ENCODE measurements around the gene PCYT1B.
"Not testable (repeated sequence)": the region's sequence is repeated elsewhere in the genome, so short reads cannot be mapped to it uniquely, and the experiment has no call there.

Gene PCYT1B

DNA sequence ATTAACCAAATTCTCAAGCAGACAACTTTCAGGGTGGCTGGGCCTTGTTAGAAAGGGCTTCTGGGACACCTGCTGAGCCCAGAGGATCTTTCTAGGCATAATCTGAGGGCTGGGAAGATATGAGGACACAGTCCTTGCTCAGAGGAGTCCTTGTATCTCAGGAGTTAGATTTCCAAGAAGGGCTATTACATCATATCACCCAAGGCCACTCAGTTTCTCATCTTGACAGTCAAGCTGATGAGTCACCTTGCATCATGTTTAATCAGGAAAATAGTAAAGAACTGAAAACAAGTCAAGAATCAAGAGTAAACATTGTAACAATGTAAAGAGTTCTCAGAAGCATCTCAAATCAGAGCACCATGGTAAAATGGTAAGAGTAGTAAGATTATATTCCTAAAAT, 4.0 kb downstream of the PCYT1B start:
- DNase-seq, result no peak

DNA sequence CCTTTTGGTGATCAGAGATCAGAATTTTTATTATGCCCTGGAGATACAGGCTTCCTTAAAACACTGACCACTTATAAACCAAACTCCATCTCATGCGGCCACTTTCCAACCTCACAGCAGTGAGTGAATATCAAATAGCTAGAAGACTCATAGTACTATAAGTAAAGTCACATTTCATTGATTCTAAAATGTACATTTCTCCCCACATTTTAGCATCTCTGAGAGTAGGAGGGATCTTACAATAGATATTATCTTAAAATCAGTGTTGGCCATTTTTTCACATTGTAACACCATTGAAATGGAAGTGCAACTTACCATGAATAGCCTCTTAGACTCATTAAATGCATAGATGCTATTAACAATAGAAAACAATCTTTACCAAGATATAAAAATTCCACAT, 17.4 kb downstream of the PCYT1B start:
- DNase-seq, result no peak

DNA sequence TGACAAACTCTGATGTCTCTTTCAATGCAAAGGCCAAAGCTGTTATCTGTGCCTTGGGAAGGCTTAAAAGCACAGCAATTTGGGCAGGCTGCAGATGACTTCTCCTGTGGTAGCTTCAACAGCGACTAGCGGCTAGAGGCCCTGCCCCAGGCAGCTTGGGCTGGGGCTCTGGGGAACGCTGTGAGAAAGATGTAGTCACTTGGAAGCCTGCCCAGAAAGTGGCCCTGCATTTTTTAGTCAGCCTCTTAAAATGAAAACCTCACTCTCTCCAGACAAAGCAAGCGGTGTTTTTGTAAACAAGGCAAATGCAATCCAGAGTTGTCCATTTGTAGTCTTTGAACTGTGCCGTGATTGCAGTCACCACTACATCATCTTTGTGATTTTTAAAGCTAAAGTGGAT, 27.5 kb downstream of the PCYT1B start:
- DNase-seq, result no peak

DNA sequence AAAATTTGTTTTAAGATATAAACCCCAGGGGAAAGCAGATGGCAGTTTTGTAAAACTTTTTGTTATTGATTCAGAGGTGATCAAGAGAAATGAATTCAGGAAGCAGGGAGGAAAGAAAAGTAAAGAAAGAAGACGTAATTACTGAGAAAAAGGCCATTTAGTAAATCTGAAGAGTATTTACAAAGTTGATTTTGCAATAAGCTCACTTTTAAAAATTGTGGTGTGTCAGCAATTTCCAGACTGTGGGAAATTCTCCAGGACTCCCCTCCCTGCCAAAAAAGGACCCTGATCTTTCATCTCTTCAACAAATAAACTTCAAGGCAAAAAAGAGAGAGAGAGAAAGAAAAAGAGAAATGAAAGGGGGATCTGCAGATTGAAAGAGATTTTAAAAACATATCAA, 36.6 kb downstream of the PCYT1B start:
- DNase-seq, result no peak

DNA sequence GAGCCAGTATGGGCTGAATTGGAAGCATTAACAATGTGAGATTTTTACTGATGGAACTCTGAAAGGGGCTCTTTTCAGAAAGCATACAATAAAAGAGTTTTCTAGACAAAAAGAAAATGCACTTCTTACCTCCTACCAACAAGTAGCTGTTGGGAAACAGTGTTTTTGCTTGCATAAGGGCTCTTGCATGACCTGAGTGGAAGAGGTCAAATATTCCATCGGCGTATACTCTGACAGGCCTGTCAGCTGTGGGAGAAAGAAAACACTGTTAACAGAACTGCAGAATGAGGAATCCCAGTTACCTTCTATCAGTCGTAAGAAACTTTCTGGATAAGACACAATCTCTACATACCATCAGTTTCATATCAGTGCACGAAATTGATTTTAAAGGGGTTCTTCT, 39.5 kb downstream of the PCYT1B start:
- DNase-seq, result no peak

DNA sequence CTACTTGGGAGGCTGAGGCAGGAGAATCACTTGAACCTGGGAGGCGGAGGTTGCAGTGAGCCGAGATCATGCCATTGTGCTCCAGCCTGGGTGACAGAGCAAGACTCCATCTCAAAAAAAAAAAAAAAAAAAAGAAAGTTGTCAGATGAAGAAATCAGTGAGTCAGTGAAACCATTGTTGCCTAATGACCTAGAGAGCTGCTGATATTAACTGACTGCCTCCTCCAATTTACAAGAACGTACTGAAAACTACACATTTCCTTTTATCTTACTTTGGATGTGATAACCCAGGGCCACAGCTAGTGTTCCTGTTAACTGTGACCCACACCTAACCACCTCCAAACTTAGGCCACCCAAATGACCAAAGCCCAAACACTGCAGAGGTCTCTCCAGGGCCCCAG, 41.2 kb downstream of the PCYT1B start:
- not testable (repeated sequence) for DNase-seq

DNA sequence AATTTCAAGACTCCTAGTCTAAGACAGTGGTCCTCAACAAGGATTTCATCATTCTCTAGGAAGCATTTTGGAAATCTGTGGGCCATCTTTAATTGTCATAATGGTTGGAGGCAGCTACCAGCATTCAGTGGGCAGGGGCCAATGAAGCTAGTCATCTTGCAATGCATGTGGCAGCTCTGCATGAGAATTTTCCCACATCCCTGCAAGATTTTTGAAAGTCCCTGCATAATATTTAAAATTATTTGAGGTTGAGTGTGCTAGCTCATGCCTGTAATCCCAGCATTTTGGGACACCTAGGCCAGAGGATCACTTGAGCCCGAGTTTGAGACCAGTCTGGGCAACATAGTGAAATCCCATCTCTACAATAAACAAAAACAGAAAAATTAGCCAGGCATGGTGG, 44.0 kb downstream of the PCYT1B start:
- no peak for DNase-seq

DNA sequence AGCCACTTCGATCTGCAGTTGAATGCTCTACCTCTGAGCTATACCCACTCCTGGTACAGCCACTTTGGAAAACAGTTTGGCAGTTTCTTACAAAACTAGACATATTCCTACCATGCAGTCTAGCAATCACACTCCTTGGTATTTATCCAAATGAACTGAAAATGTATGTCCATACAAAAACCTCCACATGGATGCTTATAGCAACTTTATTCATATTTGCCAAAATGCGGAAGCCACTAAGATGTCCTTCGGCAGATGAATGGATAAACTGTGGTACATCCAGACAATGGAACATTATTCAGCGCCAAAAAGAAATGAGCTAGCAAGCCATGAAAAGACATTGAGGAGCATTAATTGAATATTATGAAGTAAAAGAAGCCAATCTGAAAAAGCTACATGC, 45.3 kb downstream of the PCYT1B start:
- DNase-seq, result no peak

DNA sequence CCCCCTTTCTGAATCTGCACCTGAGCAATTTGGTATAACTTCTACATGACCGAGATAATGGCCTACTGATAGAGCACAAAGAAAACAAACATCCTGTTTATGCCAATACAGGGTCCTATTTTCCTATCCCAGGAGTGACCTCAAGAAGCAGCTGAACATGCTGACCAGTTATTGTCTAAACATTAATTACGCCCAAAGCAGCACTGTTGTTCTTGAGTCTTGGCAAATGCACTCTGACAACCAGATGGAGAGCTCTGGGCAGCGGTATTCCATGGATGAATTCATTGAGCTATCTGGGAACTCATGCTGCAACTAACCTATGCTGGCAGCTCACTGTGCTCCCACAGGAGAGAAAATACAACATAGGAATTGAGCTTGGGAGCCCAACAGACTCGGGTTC, 52.6 kb downstream of the PCYT1B start:
- no peak for DNase-seq

DNA sequence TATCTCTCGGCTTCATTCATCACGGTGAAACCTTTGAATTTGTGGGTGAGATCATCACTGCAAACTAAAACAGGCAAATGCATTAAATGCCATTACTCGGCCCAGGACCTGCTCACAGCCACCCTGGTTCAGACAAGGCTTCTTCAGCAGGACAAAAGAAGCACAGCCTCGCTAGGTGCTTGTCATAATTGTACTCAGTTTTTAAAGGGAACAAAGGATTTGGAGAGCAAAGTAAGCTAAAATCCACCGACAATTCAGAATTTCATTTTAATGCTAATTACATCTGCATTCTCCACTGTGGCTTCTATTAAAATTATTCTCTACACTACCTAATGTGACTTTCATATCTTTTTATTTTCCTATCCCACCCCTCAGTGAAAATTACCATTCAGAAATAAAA, 57.0 kb downstream of the PCYT1B start:
- no peak for DNase-seq

DNA sequence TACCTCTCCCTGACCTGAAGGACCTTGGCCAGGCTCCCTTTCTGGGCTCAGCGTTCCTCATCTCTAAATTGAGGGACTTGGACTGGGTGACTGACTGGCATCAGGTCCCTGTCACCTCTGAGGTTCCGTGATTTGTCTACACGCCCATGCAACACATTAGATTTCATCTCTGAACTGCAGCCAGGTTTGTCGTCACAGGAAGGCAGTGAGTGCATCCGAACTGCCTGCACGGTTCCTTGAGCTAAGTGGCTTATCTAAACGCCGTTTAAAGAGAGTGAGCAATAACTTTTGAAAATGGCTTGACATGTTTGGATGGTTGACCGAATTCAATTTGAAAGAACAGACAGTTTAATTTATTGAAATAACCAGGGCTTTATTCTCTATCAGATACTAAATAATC, 70.1 kb downstream of the PCYT1B start:
- DNase-seq, result no peak

DNA sequence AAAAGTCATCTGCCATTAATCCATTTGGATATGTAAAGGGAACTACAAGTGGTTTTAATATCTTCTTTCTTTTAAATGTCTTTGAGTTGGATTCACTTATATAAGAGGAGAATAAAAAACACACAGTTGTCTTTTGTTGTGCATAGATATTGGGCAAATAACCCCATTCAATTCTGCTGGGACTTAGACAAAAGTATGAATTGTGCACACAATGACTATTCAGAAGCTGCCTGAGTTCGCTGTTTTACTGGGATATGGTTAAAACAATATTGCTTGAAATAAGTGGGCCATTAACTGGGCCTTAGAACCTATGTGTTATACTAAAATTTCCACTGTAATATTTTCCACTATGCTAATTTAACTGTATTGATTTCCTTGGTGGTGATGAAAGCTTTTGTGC, 71.7 kb downstream of the PCYT1B start:
- DNase-seq, result no peak

DNA sequence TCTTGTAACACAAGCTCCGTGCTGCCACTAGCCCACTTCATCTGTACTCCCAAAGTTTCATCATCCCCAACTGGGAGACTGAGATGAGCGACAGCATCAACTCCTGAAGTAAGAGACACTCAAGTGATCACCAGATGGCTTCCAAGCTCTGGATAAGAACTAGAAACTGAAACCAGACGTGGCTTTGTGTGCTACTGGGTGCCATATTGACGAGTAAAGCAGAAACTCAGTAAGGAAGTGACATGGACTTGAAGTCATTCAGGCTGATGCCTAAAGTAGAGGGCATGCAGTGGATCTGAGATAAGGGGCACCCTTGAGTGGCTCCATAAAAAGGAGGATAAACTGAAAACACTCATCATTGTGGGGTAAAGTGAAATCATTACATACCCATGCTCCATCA, 72.4 kb downstream of the PCYT1B start:
- DNase-seq, result no peak

DNA sequence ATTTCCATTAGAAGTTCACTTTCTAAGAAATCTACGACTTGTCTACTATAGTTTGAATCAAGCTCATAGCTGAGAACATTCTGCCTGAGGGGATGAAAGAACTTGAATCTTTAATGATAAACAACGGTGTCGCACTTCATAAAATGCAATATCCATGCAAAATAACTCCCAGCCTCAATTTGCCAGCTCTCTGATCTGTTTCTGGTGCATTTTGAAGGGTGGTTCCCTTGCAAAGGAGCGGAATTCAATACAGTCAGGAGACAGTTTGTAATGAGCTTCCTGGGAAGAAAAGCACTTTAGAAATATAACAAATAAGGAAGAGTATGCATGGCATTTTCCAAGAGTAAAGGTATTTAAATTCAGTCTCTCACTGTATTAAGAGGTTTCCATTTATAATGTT, 80.0 kb downstream of the PCYT1B start:
- no peak for DNase-seq

DNA sequence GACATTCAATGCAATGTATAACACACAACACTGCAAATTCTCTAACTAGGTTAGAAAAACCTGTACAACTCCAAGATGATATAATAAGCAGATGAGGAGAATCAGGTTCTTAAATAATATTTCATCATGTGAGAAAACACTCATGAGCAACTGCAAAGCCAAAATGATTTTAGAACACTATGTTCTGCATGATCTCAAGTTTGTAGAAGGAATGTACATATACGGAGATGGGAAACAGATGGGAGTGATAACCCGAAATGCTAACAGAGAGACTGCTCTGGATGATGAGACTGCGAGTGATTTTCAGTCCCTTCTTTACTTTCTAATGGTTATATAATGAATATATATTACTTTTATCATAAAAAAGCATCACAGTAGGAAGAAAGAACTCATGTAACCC, 80.9 kb downstream of the PCYT1B start:
- no peak for DNase-seq

DNA sequence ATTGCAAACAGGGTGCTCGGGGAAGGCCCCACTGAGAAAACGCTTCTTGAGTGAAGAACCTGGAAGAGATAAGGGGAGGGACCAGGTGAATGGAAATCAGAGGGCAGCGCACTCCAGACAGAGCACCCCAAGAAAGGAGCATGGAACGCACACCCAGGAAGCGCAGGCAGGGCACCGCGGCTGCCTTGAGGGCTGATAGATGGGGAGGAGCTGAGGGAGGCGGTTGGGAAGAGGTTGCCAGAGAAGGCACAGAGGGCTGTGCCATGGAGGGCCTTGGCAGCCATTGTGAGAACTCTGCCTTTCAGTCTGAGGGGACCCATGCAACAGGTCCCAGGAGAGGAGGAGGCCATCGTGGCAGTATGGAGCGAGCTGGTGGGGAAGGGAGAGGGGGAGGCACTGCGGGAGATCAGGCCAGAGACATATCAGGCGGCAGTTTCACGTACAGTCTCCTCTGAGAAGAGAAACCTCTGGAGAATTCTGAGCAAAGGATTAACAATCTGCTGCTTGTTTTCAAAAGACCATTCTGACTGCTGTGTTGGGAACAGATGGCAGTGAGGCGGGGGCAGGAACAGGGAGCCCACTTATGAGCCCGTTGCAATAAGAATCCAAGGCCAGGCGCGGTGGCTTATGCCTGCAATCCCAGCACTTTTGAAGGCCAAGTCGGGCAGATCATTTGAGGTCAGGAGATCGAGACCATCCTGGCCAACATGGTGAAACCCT, 83.7 kb downstream of the PCYT1B start:
- no peak for DNase-seq

DNA sequence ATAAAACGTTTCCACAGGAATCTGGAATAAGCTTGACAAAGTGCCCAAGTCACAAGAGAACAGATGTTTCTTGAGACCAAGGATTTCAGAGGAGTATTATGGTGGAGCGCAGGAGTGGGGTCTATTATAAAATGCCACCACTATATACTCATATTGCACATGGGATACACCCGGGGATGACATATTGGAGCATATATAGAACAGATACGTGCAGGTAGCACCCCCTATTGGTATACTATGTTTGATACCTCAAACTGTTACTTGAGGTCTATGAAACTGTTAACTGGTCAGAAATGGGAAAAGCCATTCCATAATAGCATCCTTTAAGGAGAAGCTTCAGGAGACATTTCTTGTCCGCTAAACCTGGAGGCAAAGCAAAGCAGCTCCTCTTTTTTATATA, 86.0 kb downstream of the PCYT1B start:
- DNase-seq, result no peak

DNA sequence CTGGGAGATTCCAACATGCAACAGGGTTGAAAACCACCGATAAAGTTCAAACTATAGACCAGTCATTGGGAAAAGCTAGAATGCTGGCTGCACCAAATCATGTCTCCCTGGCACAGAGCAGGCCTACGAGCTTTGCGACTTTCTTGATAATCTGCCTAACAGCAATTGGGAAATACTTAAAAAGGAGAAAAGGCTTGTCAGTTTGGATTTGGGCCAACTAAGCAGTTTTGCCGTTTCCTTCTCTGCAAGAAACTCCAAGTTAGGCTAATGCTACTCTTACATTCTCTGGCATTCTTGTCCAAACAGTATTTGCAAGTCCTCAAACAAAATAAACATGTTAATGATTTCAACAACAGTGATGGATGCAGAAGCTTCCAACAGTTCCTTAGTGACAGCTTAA, 94.1 kb downstream of the PCYT1B start:
- DNase-seq, result no peak

DNA sequence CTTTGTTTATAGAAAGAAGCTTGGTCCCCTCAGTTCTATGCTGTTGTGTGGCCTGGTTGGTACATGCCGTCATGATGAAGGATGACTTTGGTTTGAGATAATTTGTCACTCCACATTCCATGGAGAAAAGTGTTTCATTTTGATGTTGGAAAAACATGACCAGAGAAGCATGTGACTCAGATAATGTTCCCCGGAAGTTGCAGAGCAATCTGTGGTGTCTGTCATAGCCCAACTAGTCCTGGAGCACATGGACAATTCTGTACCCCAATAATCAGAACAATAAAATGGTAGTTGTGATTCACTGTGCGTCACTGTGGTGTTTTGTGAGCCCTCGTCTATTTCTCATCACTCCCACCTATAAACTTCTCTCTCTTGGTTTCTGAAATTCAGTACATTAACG, 97.0 kb downstream of the PCYT1B start:
- no peak for DNase-seq

DNA sequence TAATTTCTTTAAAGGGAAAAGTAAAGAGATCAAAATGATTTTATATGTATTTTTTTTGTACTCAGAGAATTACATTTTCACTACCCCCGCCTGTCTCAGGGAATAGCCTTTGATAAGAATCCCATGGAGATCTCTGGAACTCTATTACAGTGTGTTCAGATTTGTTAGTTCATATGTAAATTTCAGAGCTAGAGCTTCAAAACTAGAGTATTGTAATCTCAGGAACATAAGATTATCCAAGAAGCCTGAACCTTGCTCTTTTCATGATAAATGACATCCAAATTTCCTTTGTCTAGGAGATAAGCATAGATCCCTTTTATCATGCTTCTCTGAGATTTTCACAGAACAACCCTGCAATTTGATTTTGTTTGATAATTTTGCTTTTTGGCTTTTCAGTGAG, 99.2 kb downstream of the PCYT1B start:
- no peak for DNase-seq

DNA sequence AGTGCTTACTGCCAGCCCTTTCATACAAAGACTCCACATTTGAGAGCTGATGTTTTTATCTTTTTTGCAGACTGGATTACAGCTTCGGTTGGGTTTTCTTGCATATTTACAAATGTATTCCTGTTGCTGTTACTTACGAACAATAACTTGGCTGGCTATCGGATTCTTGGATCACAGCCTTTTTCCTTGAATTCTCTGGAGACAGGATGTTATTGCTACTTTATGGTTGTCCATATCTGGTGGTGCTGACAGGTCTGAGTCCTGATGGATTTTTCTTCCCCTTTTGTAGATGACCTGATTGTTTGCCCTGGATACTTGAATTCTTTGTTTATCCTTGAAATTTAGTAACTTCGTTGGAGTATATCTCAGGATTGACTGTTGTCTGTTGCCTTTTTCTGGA, 104.4 kb downstream of the PCYT1B start:
- no peak for DNase-seq

DNA sequence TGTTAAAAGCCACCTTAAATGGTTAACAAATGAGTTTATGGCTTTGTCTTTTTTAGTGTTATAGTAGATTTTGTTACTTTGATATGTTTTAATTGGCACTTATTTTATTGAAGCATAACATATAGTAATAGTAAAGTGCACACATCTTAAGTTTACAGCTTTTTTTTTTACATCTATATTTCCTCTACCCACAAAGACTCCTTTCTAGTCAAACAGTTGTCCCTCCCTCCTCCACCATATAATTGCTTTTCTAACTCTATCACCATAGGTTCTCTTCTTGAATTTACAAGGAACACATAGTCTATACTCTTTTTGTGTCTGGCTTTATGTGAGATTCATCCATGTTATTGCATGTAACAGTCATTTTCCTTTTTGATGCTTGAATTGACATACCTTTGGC, 110.6 kb downstream of the PCYT1B start:
- DNase-seq, result no peak

DNA sequence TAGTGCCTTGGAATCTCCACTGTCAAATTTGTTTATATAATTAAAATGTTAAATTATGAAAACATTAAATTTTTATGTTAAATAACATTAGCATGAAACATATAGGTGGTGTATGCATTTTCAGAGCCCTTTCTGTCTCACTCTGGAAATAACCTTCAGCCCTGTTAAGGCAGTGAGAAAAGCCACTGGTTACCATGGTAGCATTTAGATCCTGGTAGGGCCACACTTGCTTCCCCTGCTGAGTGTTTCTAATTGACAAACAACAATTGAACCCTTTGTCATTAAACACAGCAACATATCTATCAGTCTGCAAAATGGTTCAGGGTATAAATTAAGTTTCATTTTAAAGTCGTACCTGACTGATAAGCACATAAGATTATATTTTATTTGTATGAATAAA, 118.5 kb downstream of the PCYT1B start:
- DNase-seq, result no peak

DNA sequence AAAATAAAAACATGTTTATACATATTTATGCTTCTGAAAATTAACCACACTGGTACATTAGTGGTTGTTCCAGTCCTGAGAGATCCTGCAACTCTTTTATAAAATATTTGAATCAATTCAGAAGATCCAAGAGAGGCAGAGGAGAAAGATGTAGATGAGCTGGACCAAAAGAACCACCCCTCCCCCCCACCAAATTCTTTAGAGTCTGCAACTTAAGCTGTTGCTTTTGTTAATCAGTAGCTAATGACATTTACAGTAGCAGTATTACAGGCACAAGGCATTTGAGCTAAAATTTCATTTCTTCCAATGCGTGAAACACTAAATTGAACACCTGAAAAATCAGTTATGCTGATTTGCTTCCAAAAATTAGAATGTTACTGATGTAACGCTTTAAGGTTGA, 120.5 kb downstream of the PCYT1B start:
- no peak for DNase-seq

DNA sequence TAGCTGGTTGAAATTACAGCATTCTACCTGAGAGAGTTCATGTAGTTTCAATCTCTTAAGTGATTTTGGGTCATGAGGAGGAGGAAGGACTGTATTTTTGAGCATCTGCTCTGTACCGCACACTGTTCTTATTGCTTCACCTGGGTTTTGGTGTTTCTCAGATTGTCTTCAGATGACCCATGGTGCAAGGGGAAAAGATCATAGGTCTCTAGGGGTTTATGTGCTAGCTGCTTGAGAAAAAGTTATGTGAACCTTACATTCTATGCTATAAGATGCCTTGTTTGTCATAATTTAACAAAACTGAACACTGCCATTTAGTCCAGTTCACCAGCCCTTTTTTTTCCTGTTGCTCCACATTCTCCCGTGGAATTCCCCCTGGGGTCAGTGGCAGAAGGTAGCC, 121.7 kb downstream of the PCYT1B start:
- no peak for DNase-seq

DNA sequence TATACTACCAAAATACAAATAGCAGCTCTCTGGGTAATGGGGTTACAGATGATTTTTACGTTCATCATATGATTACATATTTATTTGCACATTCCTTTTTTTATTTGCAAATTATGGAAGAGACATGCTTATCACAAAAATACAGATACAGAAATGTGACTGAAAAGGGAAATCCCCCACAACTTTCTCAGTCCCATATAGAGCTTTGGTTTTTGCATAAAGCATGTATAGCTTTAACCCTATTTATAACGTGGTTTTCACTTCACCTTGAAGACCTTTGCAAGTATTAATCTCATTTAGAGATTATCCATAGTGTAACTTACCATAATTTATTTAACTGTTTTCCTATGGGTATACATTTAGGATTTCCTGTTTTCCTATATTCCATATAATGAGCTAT, 126.7 kb downstream of the PCYT1B start:
- DNase-seq, result no peak
